ENCODE measurements around the gene KCP. TPM values are rescaled to one million over a fixed set of nuclear protein-coding genes. Genes with fewer than 3 reads are reported as not detected.

The KCP gene
- total and polyA plus RNA-seq, 2 of the 13 experiments (the other 11 are each of a cell fraction or from before 2014, with no cell fraction given) = 0.37 to 1.0 TPM

DNA sequence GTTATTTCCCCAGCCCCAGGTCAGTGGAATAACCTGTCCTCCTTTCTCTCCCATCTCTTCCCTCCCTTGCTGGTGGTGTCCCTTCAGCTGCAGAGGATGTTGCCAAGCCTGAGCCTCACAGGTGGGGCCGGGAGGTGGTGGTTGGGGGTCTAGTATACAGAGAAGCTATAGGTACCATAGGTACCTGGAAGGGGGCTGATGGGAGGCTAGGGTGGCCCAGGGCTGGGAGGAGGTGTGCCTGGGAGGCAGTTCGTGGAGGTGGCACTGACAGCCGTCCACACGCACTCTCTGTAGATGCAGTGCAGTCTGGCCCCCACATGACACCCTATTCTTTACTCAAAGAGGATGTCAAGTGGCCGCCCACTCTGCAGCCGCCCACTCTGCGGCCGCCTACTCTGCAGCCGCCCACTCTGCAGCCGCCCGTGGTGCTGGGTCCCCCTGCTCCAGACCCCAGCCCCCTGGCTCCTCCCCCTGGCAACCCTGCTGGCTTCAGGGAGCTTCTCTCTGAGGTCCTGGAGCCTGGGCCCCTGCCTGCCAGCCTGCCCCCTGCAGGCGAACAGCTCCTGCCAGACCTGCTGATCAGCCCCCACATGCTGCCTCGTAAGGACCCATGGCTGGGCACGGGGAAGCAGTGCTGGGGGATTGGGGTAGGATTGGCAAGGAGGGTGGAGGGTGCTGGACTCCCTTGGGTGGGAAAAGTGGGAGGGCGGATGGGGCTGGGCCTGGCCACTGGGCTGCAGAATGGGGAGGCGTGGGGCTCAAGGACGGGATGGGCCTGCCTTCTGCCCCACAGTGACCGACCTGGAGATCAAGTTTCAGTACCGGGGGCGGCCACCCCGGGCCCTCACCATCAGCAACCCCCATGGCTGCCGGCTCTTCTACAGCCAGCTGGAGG is 36.7 kb upstream of the KCP start:
- ChIA-PET POLR2A (no interaction called here), CTCF (ENCODE audit: low intra/inter-chr PET ratio, low total read pairs) (interaction anchor here (2.0 kb wide), 1 partner anchor 43 kb away, joined by 8 read pairs; no protein-coding TSS in a partner anchor)
- Histone ChIP-seq H3K4me1 (ENCODE audit: insufficient read depth, low read length) (no peaks in the 10 kb centered on the region), H3K27ac (ENCODE audit: extremely low read length, insufficient read depth, low read length) (no peak overlapping the region), H3K9me3 (ENCODE audit: low read length) (no peaks in the 10 kb centered on the region), H3K27me3 (ENCODE audit: control insufficient read depth in 1 of 2, insufficient read depth in 2 of 2, low read length in 2 of 2) (no peaks in the 10 kb centered on the region), H4K20me1 (ENCODE audit: insufficient read depth, low read length) (no peaks in the 10 kb centered on the region), H2AFZ (ENCODE audit: low read length) (no peak overlapping the region), H3K9ac (ENCODE audit: insufficient read depth, low read depth, low read length) (no peak overlapping the region), H3K4me3 (replicated peaks in 1 of 3; ENCODE audit: insufficient read depth in 1 of 3, low read depth in 2 of 3, low read length in 3 of 3) (no peak overlapping the region), H3K36me3 (replicated peaks in 1 of 2; ENCODE audit: control insufficient read depth in 1 of 2, insufficient read depth in 2 of 2, low read length in 2 of 2) (no peaks in the 10 kb centered on the region), H3K4me2 (ENCODE audit: low read depth, low read length) (no peak overlapping the region), H3K79me2 (ENCODE audit: insufficient read depth, low read length) (no peaks in the 10 kb centered on the region)
- intact Hi-C loops (cut with micrococcal nuclease; ENCODE audit: unreplicated experiment) = no loop called here
- in situ Hi-C loops (cut with HindIII; ENCODE audit: extremely low pct_ligation_motif_present, low pct_unique_long_range_greater_than_20kb) = loop anchor here (5.0 kb wide), 1 partner anchor 40 kb away; no protein-coding TSS in a partner anchor
- ATAC-seq (peak; percentile 68), DNase-seq (ENCODE audit: low spot score) (no peak), FAIRE-seq (no peak)
- no TSS peak for BruUV-seq (replicated peaks)
- 86% methylated on average over 11 of the region's 22 CpGs for WGBS (ENCODE audit: low lambda C conversion rate)
- TF ChIP-seq, protein P1, sequence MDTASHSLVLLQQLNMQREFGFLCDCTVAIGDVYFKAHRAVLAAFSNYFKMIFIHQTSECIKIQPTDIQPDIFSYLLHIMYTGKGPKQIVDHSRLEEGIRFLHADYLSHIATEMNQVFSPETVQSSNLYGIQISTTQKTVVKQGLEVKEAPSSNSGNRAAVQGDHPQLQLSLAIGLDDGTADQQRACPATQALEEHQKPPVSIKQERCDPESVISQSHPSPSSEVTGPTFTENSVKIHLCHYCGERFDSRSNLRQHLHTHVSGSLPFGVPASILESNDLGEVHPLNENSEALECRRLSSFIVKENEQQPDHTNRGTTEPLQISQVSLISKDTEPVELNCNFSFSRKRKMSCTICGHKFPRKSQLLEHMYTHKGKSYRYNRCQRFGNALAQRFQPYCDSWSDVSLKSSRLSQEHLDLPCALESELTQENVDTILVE (CRISPR knock-in tag; IDR thresholded peaks at IDR 0.05) = no peak
- TF ChIP-seq SKI (IDR thresholded peaks at IDR 0.05; ENCODE audit: partially characterized antibody) (no peak), BORCS8-MEF2B (CRISPR knock-in tag; IDR thresholded peaks at IDR 0.05) (no peak), ZNF7 (CRISPR knock-in tag; IDR thresholded peaks at IDR 0.05) (no peak), HES4 (CRISPR knock-in tag; IDR thresholded peaks at IDR 0.05; ENCODE audit: borderline replicate concordance) (no peak), AGO2 (optimal IDR thresholded peaks at IDR 0.05; ENCODE audit: low read depth, low read length) (peak; percentile 71), SMARCE1 (IDR thresholded peaks at IDR 0.05; ENCODE audit: borderline replicate concordance) (no peak), PCBP1 (IDR thresholded peaks at IDR 0.05; ENCODE audit: borderline replicate concordance, low read depth, low read length) (0 out of 2 replicates have a peak, but pooled peaks have one; percentile 32), ZNF674 (CRISPR knock-in tag; IDR thresholded peaks at IDR 0.05; ENCODE audit: low read depth) (no peak), IRX3 (CRISPR knock-in tag; IDR thresholded peaks at IDR 0.05; ENCODE audit: borderline replicate concordance, low read depth) (no peak), ZNF20 (CRISPR knock-in tag; IDR thresholded peaks at IDR 0.05) (no peak), THRA (CRISPR knock-in tag; IDR thresholded peaks at IDR 0.05; ENCODE audit: borderline replicate concordance) (no peak), TEAD3 (CRISPR knock-in tag; optimal IDR thresholded peaks at IDR 0.05; ENCODE audit: borderline replicate concordance) (no peak), STAG1 (CRISPR knock-in tag; IDR thresholded peaks at IDR 0.05) (peak; percentile 50), SMYD3 (CRISPR knock-in tag; IDR thresholded peaks at IDR 0.05) (no peak)
- TF ChIP-seq, protein P2, sequence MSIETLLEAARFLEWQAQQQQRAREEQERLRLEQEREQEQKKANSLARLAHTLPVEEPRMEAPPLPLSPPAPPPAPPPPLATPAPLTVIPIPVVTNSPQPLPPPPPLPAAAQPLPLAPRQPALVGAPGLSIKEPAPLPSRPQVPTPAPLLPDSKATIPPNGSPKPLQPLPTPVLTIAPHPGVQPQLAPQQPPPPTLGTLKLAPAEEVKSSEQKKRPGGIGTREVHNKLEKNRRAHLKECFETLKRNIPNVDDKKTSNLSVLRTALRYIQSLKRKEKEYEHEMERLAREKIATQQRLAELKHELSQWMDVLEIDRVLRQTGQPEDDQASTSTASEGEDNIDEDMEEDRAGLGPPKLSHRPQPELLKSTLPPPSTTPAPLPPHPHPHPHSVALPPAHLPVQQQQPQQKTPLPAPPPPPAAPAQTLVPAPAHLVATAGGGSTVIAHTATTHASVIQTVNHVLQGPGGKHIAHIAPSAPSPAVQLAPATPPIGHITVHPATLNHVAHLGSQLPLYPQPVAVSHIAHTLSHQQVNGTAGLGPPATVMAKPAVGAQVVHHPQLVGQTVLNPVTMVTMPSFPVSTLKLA (IDR thresholded peaks at IDR 0.05) = no peak
- TF ChIP-seq, protein P3, sequence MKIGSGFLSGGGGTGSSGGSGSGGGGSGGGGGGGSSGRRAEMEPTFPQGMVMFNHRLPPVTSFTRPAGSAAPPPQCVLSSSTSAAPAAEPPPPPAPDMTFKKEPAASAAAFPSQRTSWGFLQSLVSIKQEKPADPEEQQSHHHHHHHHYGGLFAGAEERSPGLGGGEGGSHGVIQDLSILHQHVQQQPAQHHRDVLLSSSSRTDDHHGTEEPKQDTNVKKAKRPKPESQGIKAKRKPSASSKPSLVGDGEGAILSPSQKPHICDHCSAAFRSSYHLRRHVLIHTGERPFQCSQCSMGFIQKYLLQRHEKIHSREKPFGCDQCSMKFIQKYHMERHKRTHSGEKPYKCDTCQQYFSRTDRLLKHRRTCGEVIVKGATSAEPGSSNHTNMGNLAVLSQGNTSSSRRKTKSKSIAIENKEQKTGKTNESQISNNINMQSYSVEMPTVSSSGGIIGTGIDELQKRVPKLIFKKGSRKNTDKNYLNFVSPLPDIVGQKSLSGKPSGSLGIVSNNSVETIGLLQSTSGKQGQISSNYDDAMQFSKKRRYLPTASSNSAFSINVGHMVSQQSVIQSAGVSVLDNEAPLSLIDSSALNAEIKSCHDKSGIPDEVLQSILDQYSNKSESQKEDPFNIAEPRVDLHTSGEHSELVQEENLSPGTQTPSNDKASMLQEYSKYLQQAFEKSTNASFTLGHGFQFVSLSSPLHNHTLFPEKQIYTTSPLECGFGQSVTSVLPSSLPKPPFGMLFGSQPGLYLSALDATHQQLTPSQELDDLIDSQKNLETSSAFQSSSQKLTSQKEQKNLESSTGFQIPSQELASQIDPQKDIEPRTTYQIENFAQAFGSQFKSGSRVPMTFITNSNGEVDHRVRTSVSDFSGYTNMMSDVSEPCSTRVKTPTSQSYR (CRISPR knock-in tag; IDR thresholded peaks at IDR 0.05; ENCODE audit: borderline replicate concordance) = no peak
